ENCODE data around the gene CCND2.

DNA sequence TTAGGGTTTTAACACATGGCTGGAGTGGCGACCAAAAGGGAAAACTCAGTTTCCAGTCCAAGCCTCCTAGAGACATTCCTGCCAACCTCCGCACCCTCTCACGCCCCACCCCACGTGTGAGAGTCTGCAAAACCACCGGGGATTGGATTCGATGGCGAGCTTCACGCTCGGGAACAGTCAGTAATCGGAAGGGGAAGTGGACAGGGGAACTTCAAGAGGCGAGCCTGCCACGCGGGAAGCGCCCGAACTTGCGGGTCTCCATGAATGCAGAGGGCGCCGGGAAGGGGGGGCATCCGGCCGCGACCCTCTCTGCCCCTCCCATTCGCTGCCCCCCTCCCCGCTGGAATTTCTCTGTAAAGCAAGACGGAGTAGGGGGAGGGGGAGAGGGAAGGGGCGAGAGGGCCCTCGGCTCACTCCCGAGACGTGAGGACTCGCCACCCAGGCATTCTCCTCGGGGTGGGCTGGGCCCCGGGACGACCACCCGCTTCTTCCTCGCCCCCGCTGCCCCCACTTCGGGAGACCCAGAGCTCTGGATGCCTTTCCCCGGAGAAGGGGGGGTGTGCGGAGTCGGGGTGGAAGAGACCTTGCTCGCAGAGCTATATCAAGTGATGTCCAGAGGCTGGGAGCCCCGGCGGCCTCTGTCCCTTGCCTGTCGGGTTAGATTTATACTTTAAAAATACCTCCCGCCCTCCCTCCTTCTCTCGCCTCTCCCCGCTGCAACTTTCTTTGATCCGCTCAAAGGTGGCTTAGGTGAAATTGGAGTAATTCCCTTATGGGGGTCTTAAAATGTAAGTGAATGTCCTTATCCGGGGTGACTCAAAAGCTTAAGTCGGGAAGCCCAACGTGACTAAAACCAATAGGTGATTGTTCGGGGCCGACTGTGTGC, 2.5 kb upstream of the CCND2 start:
- TF ChIP-seq, protein P1, sequence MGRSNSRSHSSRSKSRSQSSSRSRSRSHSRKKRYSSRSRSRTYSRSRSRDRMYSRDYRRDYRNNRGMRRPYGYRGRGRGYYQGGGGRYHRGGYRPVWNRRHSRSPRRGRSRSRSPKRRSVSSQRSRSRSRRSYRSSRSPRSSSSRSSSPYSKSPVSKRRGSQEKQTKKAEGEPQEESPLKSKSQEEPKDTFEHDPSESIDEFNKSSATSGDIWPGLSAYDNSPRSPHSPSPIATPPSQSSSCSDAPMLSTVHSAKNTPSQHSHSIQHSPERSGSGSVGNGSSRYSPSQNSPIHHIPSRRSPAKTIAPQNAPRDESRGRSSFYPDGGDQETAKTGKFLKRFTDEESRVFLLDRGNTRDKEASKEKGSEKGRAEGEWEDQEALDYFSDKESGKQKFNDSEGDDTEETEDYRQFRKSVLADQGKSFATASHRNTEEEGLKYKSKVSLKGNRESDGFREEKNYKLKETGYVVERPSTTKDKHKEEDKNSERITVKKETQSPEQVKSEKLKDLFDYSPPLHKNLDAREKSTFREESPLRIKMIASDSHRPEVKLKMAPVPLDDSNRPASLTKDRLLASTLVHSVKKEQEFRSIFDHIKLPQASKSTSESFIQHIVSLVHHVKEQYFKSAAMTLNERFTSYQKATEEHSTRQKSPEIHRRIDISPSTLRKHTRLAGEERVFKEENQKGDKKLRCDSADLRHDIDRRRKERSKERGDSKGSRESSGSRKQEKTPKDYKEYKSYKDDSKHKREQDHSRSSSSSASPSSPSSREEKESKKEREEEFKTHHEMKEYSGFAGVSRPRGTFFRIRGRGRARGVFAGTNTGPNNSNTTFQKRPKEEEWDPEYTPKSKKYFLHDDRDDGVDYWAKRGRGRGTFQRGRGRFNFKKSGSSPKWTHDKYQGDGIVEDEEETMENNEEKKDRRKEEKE (IDR thresholded peaks at IDR 0.05; ENCODE audit: borderline replicate concordance in 1 of 2, control insufficient read depth in 1 of 2, low read depth in 2 of 2, low read length in 1 of 2): no peak
- TF ChIP-seq ZNF583 (CRISPR knock-in tag; IDR thresholded peaks at IDR 0.05): no peak
- TF ChIP-seq BDP1 (IDR thresholded peaks at IDR 0.05; ENCODE audit: insufficient read depth, insufficient read length): no peak
- no peak for TF ChIP-seq ZNF140 (CRISPR knock-in tag; IDR thresholded peaks at IDR 0.05)
- TF ChIP-seq RFX5 (IDR thresholded peaks at IDR 0.05; ENCODE audit: low read depth, low read length): no peak
- no peak for TF ChIP-seq RNF2 (IDR thresholded peaks at IDR 0.05)
- TF ChIP-seq ZZZ3 (IDR thresholded peaks at IDR 0.05): no peak
- no peak for TF ChIP-seq HEY1 (CRISPR knock-in tag; IDR thresholded peaks at IDR 0.05; ENCODE audit: borderline replicate concordance)
- TF ChIP-seq KLF16 (IDR thresholded peaks at IDR 0.05): no peak
- 0 out of 4 replicates have a peak, but pooled peaks of 1 of the 2 experiments have one; percentile 18 for TF ChIP-seq MAZ (CRISPR knock-in tag; conservative IDR thresholded peaks at IDR 0.05 in 1 of 2, IDR thresholded peaks at IDR 0.05 in 1 of 2)
- TF ChIP-seq FOXA3 (CRISPR knock-in tag; conservative IDR thresholded peaks at IDR 0.05 in 1 of 2, IDR thresholded peaks at IDR 0.05 in 1 of 2): no peak
- TF ChIP-seq ZEB2 (IDR thresholded peaks at IDR 0.05): no peak

Measured in K562 (cell line).